Measurements from ENCODE around the gene VNN1. TPM values are rescaled to one million over a fixed set of nuclear protein-coding genes. Genes with fewer than 3 reads are reported as not detected.

Gene VNN1
- total RNA-seq, 6 donors from 2014 or later: 0.67 to 9.4 (median 4.7) TPM

- Histone ChIP-seq H3K9me3 (no peaks in the 10 kb centered on the region), H3K4me3 (no peak overlapping the region), H3K36me3 (no peaks in the 10 kb centered on the region), H3K27ac (peak overlapping the region; percentile 0 to 83 (median 33)), H3K27me3 (no peaks in the 10 kb centered on the region), H3K4me1 (peaks cover 3 to 32% (median 14%) of the 10 kb centered on the region in 4 donors)
- no peak for DNase-seq
- TF ChIP-seq CTCF (IDR thresholded peaks at IDR 0.05) (no peak), EP300 (IDR thresholded peaks at IDR 0.05) (peak in 1 of 4 donors; percentile 86), POLR2A (IDR thresholded peaks at IDR 0.05) (no peak)
- peak in 1 of 2 donors; percentile 34 for ATAC-seq (ENCODE audit: low FRiP score in 2 of 2)
- WGBS, 2 donors: 32 to 43% methylated on average over 1 of the region's 1 CpG
These were observed 22.4 kb upstream of the VNN1 start for GRCh38 chr6:132736239-132736638.

GRCh38 chr6:132734694-132735236, 20.9 kb upstream of the VNN1 start:
- Histone ChIP-seq H3K36me3 (no peaks in the 10 kb centered on the region), H3K27ac (peak overlapping the region; percentile 61 to 83 (median 70)), H3K4me3 (no peak overlapping the region), H3K9me3 (no peaks in the 10 kb centered on the region), H3K27me3 (no peaks in the 10 kb centered on the region), H3K4me1 (peaks cover 10 to 43% (median 18%) of the 10 kb centered on the region in 4 donors)
- ATAC-seq (ENCODE audit: low FRiP score in 2 of 2) (peak; percentile 81 to 82), DNase-seq (no peak)
- TF ChIP-seq POLR2A (IDR thresholded peaks at IDR 0.05) (peak in 1 of 4 donors; percentile 30), POLR2AphosphoS5 (IDR thresholded peaks at IDR 0.05) (peak; percentile 32 to 95), EP300 (IDR thresholded peaks at IDR 0.05) (peak; percentile 33 to 96 (median 70)), CTCF (IDR thresholded peaks at IDR 0.05) (peak in 2 of 6 experiments; percentile 18 to 33)
- 12 to 22% methylated on average over 3 of the region's 3 CpGs for WGBS, 2 donors

GRCh38 chr6:132733814-132734213, 20.0 kb upstream of the VNN1 start:
- Histone ChIP-seq H3K27ac (peak overlapping the region; percentile 61 to 83 (median 64)), H3K4me1 (peaks cover 12 to 43% (median 18%) of the 10 kb centered on the region in 4 donors), H3K9me3 (no peaks in the 10 kb centered on the region), H3K4me3 (no peak overlapping the region), H3K36me3 (no peaks in the 10 kb centered on the region), H3K27me3 (no peaks in the 10 kb centered on the region)
- ATAC-seq (ENCODE audit: low FRiP score in 2 of 2) (peak; percentile 44 to 62), DNase-seq (no peak)
- no peak for TF ChIP-seq CTCF (IDR thresholded peaks at IDR 0.05)
- no peak for TF ChIP-seq EP300 (IDR thresholded peaks at IDR 0.05)
- TF ChIP-seq POLR2A (IDR thresholded peaks at IDR 0.05): no peak
- TF ChIP-seq POLR2AphosphoS5 (IDR thresholded peaks at IDR 0.05): no peak
- 67 to 79% methylated on average over 1 of the region's 1 CpG for WGBS, 2 donors

- no peaks in the 10 kb centered on the region for H3K27me3 ChIP-seq
- H3K4me3 ChIP-seq: no peak overlapping the region
- ATAC-seq (ENCODE audit: low FRiP score in 2 of 2): no peak
- H3K36me3 ChIP-seq: no peaks in the 10 kb centered on the region
- peak overlapping the region; percentile 61 to 83 (median 64) for H3K27ac ChIP-seq
- peaks cover 12 to 43% (median 18%) of the 10 kb centered on the region in 4 donors for H3K4me1 ChIP-seq
- TF ChIP-seq POLR2A (IDR thresholded peaks at IDR 0.05): no peak
- TF ChIP-seq POLR2AphosphoS5 (IDR thresholded peaks at IDR 0.05): no peak
- no peak for TF ChIP-seq CTCF (IDR thresholded peaks at IDR 0.05)
- TF ChIP-seq EP300 (IDR thresholded peaks at IDR 0.05): no peak
- no peak for DNase-seq
- no peaks in the 10 kb centered on the region for H3K9me3 ChIP-seq
- 53 to 56% methylated on average over 2 of the region's 2 CpGs for WGBS, 2 donors
These were observed 19.4 kb upstream of the VNN1 start for GRCh38 chr6:132733283-132733682.

GRCh38 chr6:132731086-132731485, 17.2 kb upstream of the VNN1 start:
- ATAC-seq (ENCODE audit: low FRiP score in 2 of 2) (no peak), DNase-seq (no peak)
- H3K36me3 ChIP-seq: no peaks in the 10 kb centered on the region
- H3K4me1 ChIP-seq: peaks cover 12 to 37% (median 14%) of the 10 kb centered on the region in 4 donors
- no peaks in the 10 kb centered on the region for H3K9me3 ChIP-seq
- no peak overlapping the region for H3K27ac ChIP-seq
- no peaks in the 10 kb centered on the region for H3K27me3 ChIP-seq
- TF ChIP-seq EP300 (IDR thresholded peaks at IDR 0.05) (no peak), POLR2A (IDR thresholded peaks at IDR 0.05) (no peak), CTCF (IDR thresholded peaks at IDR 0.05) (no peak), POLR2AphosphoS5 (IDR thresholded peaks at IDR 0.05) (no peak)
- no peak overlapping the region for H3K4me3 ChIP-seq
- 96 to 97% methylated on average over 2 of the region's 2 CpGs for WGBS, 2 donors

Data from upper lobe of left lung (tissue), 6 donors.